GM23248 (cell line): ENCODE results near the gene SLC36A3.

Source experiments
- EZH2 ChIP-seq: fragments of 200-600 bp; sonication (generic); IDR thresholded peaks from 2 replicates; pipeline ENCODE4 v1.6.1; 2018; ENCODE audit warnings: antibody characterized with exemption, mild to moderate bottlenecking; ENCODE audit not compliant: insufficient read depth, poor library complexity, severe bottlenecking
- EZH2phosphoT487 ChIP-seq: fragments of 200-600 bp; sonication (generic); IDR thresholded peaks from 2 replicates; pipeline ENCODE4 v1.6.1; 2018; ENCODE audit warnings: antibody characterized with exemption, moderate library complexity, mild to moderate bottlenecking, low read depth; ENCODE audit not compliant: insufficient read depth

- no peak for TF ChIP-seq EZH2phosphoT487
- TF ChIP-seq EZH2 = no peak
These were observed 54.9 kb downstream of the SLC36A3 start for GRCh38 chr5:151248651-151249050.
